ENCODE data around the gene CNDP1. TPM values are rescaled to one million over a fixed set of nuclear protein-coding genes. Genes with fewer than 3 reads are reported as not detected.

CNDP1 gene
- total RNA-seq, 5 donors from 2014 or later (not counting 1 experiment from before 2014, with no cell fraction given): 0.16 to 0.76 TPM; not detected in 3

DNA sequence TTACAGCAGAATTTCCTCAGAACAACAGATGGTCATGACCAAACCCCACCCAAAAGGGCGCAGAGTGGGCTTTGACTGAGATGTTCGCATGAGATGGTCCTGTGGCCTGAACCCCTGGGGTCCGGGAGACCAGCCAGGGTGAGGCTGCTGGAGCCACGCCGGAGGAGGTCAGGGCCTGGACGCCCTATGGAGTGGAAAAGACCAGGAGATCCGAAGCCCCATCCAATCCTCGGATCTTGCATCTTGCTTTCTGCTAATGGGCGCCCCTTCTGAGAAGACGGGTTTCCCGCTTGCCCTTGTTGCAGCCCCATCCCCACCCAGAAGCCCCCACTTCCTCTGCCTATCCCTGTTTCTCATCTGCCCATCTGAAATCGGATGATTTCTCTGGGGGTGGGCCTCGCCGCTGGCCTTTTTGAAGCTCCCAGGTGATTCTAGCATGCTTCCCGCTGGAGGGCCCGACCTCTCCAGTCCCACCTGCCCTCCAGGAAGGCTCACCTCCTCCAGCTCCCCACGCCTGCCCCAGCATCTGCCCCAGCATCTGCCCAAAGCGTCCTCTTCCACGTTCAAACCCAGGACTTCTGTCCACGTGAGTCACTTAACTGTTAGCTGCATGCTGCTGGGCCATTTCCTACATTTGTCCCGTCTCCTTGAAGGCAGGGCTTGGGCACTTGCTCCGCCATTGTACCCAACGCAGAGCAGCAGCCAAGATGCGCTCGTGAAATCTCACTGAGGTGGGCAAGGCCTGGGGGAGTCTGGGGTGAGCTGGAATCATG lies 4.3 kb upstream of the CNDP1 start:
- H3K27me3 Mint-ChIP-seq: peaks cover 2 to 5% of the 10 kb centered on the region in 2 donors
- no peak overlapping the region for H3K4me3 Mint-ChIP-seq
- Histone ChIP-seq H3K27ac (ENCODE audit: low read length) (no peak overlapping the region), H3K27me3 (replicated peaks in 1 of 2; ENCODE audit: control insufficient read depth in 2 of 2, extremely low read depth in 1 of 2, insufficient read depth in 2 of 2, low read length in 1 of 2) (peaks cover 0 to 16% of the 10 kb centered on the region in 2 experiments), H3K36me3 (ENCODE audit: control insufficient read depth in 2 of 2, extremely low read depth in 1 of 2, insufficient read depth in 1 of 2, low read length in 1 of 2) (no peaks in the 10 kb centered on the region), H3K4me3 (ENCODE audit: control insufficient read depth in 1 of 2, extremely low read depth in 1 of 2, low read length in 1 of 2) (no peak overlapping the region), H3K9me3 (no peaks in the 10 kb centered on the region), H3K4me1 (ENCODE audit: control insufficient read depth in 1 of 2, extremely low read depth in 1 of 2, insufficient read depth in 2 of 2, low read length in 2 of 2) (no peaks in the 10 kb centered on the region)
- ATAC-seq (replicated peaks in 1 of 4) (no peak), DNase-seq (no peak)
- CTCF ChIA-PET: no interaction called here
- H3K27ac Mint-ChIP-seq: no peak overlapping the region
- WGBS (ENCODE audit: insufficient coverage): 87% methylated on average over 22 of the region's 25 CpGs
- H3K4me1 Mint-ChIP-seq: no peaks in the 10 kb centered on the region
- POLR2A ChIA-PET: no interaction called here
- no peaks in the 10 kb centered on the region for H3K36me3 Mint-ChIP-seq
- no peaks in the 10 kb centered on the region for H3K9me3 Mint-ChIP-seq

DNA sequence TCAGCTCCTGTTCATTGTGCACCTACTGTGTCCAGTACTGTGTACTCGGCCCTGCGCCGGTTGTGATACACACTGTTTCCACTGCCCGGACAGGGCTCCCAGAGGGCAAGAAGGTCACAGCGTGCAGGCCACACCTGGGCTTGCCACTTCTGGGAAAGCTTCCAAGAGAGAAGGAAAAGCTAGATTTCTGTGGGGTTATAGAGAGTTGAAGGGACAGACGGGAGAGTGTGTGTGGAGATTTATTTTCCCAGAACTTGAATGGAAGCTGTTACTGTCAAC lies 3.8 kb upstream of the CNDP1 start:
- H3K4me1 ChIP-seq (ENCODE audit: control insufficient read depth in 1 of 2, extremely low read depth in 1 of 2, insufficient read depth in 2 of 2, low read length in 2 of 2): no peaks in the 10 kb centered on the region
- DNase-seq (no peak), ATAC-seq (replicated peaks in 1 of 4) (no peak)
- no peaks in the 10 kb centered on the region for H3K9me3 ChIP-seq
- Mint-ChIP-seq H3K4me1 (no peaks in the 10 kb centered on the region), H3K36me3 (no peaks in the 10 kb centered on the region), H3K27me3 (peaks cover 2 to 5% of the 10 kb centered on the region in 2 donors), H3K27ac (no peak overlapping the region), H3K9me3 (no peaks in the 10 kb centered on the region), H3K4me3 (no peak overlapping the region)
- POLR2A ChIA-PET: no interaction called here
- CTCF ChIA-PET: no interaction called here
- H3K27me3 ChIP-seq (replicated peaks in 1 of 2; ENCODE audit: control insufficient read depth in 2 of 2, extremely low read depth in 1 of 2, insufficient read depth in 2 of 2, low read length in 1 of 2): peaks cover 0 to 16% of the 10 kb centered on the region in 2 experiments
- WGBS (ENCODE audit: insufficient coverage): 94% methylated on average over 5 of the region's 6 CpGs
- H3K36me3 ChIP-seq (ENCODE audit: control insufficient read depth in 2 of 2, extremely low read depth in 1 of 2, insufficient read depth in 1 of 2, low read length in 1 of 2): no peaks in the 10 kb centered on the region
- no peak overlapping the region for H3K4me3 ChIP-seq (ENCODE audit: control insufficient read depth in 1 of 2, extremely low read depth in 1 of 2, low read length in 1 of 2)
- no peak overlapping the region for H3K27ac ChIP-seq (ENCODE audit: low read length)

DNA sequence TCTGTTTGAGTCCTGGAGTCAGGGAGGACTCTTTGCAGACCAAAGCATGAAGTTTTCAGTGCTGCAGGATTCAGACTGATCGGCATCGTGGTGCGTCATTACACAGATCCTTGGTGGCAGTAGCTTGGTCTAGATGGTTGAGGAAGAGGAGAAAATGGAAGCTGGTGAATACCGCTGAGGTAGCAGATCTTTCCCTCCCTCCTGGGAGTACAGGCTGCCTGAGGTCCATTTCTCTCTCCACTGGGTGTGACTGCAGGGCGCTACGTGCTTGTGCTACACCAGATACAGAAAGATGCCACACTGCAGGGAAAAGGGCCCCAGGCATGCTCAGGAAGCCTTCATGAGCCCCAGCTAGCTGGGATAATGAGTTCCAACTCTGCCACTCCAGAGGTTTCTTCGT lies 3.3 kb upstream of the CNDP1 start:
- no peak overlapping the region for H3K27ac Mint-ChIP-seq
- ChIA-PET CTCF (no interaction called here), POLR2A (no interaction called here)
- Histone ChIP-seq H3K9me3 (no peaks in the 10 kb centered on the region), H3K36me3 (ENCODE audit: control insufficient read depth in 2 of 2, extremely low read depth in 1 of 2, insufficient read depth in 1 of 2, low read length in 1 of 2) (no peaks in the 10 kb centered on the region), H3K4me3 (ENCODE audit: control insufficient read depth in 1 of 2, extremely low read depth in 1 of 2, low read length in 1 of 2) (no peak overlapping the region), H3K27ac (ENCODE audit: low read length) (no peak overlapping the region), H3K4me1 (ENCODE audit: control insufficient read depth in 1 of 2, extremely low read depth in 1 of 2, insufficient read depth in 2 of 2, low read length in 2 of 2) (no peaks in the 10 kb centered on the region), H3K27me3 (replicated peaks in 1 of 2; ENCODE audit: control insufficient read depth in 2 of 2, extremely low read depth in 1 of 2, insufficient read depth in 2 of 2, low read length in 1 of 2) (peaks cover 0 to 16% of the 10 kb centered on the region in 2 experiments)
- 87% methylated on average over 6 of the region's 7 CpGs for WGBS (ENCODE audit: insufficient coverage)
- DNase-seq (no peak), ATAC-seq (replicated peaks in 1 of 4) (no peak)
- H3K4me3 Mint-ChIP-seq: no peak overlapping the region
- H3K9me3 Mint-ChIP-seq: no peaks in the 10 kb centered on the region
- no peaks in the 10 kb centered on the region for H3K36me3 Mint-ChIP-seq
- no peaks in the 10 kb centered on the region for H3K4me1 Mint-ChIP-seq
- peaks cover 2 to 5% of the 10 kb centered on the region in 2 donors for H3K27me3 Mint-ChIP-seq

DNA sequence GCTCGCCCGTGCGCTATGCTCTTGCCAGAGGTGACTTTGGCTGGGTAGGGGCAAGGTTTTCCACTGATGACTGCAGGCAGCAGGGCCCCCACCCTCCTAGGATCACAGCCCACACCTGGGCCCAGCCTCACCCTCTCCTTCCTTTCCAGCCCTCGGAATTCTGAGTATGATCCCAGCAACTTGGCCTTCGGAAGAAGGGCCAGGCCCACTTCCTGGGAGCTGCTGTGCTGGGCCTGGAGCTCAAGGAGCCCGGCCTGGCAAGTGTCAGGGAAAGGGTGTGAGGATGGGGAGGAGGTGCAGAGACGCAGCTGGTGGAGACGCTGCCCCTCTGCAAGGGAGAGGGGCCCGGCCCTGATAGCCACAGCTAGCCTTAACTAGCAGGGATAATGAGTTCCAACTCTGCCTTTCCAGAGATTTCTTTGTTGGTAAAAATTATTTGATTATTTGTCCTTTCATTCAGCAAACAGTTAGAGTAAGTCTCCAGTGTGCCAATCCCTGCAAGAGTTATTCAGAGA lies 1.7 kb upstream of the CNDP1 start:
- Mint-ChIP-seq H3K36me3 (no peaks in the 10 kb centered on the region), H3K4me1 (peaks cover 0 to 7% (median 3%) of the 10 kb centered on the region in 3 donors), H3K27me3 (peaks cover 2 to 5% of the 10 kb centered on the region in 2 donors), H3K27ac (no peak overlapping the region), H3K9me3 (no peaks in the 10 kb centered on the region), H3K4me3 (no peak overlapping the region)
- H3K4me3 ChIP-seq (ENCODE audit: control insufficient read depth in 1 of 2, extremely low read depth in 1 of 2, low read length in 1 of 2): no peak overlapping the region
- H3K9me3 ChIP-seq: no peaks in the 10 kb centered on the region
- no peaks in the 10 kb centered on the region for H3K4me1 ChIP-seq (ENCODE audit: control insufficient read depth in 1 of 2, extremely low read depth in 1 of 2, insufficient read depth in 2 of 2, low read length in 2 of 2)
- WGBS (ENCODE audit: insufficient coverage): 69% methylated on average over 5 of the region's 9 CpGs
- DNase-seq (no peak), ATAC-seq (replicated peaks in 1 of 4) (no peak)
- no peaks in the 10 kb centered on the region for H3K36me3 ChIP-seq (ENCODE audit: control insufficient read depth in 2 of 2, extremely low read depth in 1 of 2, insufficient read depth in 1 of 2, low read length in 1 of 2)
- POLR2A ChIA-PET: no interaction called here
- peaks cover 0 to 16% of the 10 kb centered on the region in 2 experiments for H3K27me3 ChIP-seq (replicated peaks in 1 of 2; ENCODE audit: control insufficient read depth in 2 of 2, extremely low read depth in 1 of 2, insufficient read depth in 2 of 2, low read length in 1 of 2)
- CTCF ChIA-PET: no interaction called here
- H3K27ac ChIP-seq (ENCODE audit: low read length): no peak overlapping the region

DNA sequence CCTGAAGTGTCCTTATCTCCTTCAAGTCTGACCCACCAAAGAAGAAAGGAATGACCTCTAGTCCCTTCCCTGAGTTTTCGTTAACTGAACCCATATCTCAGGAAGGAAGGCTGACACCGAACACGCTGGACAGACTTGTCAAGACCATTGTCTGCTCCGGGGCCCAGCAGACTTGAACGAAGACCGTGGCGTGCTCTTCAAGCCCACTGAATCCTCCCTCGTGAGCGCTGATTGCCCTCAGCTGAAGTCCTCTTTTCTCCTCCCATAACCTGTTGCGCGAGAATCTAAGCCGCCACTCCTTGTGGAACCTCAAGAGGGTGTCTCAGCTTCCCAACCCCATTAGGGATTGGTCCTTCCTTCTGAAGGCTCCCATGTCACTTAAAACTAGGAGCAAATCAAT lies 634 bp upstream of the CNDP1 start:
- peaks cover 2 to 5% of the 10 kb centered on the region in 2 donors for H3K27me3 Mint-ChIP-seq
- H3K9me3 ChIP-seq: no peaks in the 10 kb centered on the region

DNA sequence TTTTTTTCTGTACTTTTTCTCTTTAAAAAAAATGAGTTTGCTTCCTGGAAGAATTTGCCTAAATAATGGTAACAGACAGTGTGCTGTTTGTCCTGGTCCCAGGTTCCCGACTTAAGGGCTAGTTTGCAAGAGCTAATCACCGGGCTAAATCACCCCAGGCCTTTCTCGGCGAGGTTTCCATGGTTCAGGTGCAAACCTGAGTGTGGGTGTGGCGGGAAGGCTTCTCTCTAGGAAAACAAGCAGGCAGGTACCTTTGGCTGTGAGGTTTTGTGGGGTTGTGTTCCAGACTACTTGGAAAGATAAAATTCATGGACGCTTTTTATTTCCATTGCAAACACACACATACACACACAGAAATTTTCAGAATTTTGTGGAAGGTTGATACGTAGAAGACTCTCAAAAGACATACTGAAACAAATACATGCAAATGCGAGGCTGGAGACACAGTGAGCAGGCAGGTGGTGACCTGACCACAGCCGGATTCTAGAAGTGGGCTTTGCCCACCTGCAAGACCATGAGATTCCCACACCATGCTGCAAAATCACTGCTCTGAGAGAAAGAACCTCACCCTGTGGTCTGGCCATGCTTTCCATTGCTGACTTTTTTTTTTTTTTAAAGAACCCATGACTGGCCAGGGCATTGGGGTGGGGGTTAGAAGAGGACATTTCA lies 815 bp downstream of the CNDP1 start:
- no peak overlapping the region for H3K4me3 ChIP-seq (ENCODE audit: control insufficient read depth in 1 of 2, extremely low read depth in 1 of 2, low read length in 1 of 2)
- H3K27me3 ChIP-seq (replicated peaks in 1 of 2; ENCODE audit: control insufficient read depth in 2 of 2, extremely low read depth in 1 of 2, insufficient read depth in 2 of 2, low read length in 1 of 2): peaks cover 0 to 20% of the 10 kb centered on the region in 2 experiments
- no peaks in the 10 kb centered on the region for H3K4me1 ChIP-seq (ENCODE audit: control insufficient read depth in 1 of 2, extremely low read depth in 1 of 2, insufficient read depth in 2 of 2, low read length in 2 of 2)
- H3K27ac Mint-ChIP-seq: no peak overlapping the region
- H3K9me3 Mint-ChIP-seq: no peaks in the 10 kb centered on the region
- 76% methylated on average over 7 of the region's 9 CpGs for WGBS (ENCODE audit: insufficient coverage)
- no peaks in the 10 kb centered on the region for H3K36me3 Mint-ChIP-seq
- no peak overlapping the region for H3K27ac ChIP-seq (ENCODE audit: low read length)
- POLR2A ChIA-PET: no interaction called here
- H3K9me3 ChIP-seq: no peaks in the 10 kb centered on the region
- no peak for DNase-seq
- no peak overlapping the region for H3K4me3 Mint-ChIP-seq
- peaks cover 0 to 7% (median 3%) of the 10 kb centered on the region in 3 donors for H3K4me1 Mint-ChIP-seq
- peaks cover 2 to 5% of the 10 kb centered on the region in 2 donors for H3K27me3 Mint-ChIP-seq
- H3K36me3 ChIP-seq (ENCODE audit: control insufficient read depth in 2 of 2, extremely low read depth in 1 of 2, insufficient read depth in 1 of 2, low read length in 1 of 2): no peaks in the 10 kb centered on the region
- CTCF ChIA-PET: interaction anchor here (0.6 to 1.1 kb wide), 2 partner anchors 42 to 292 kb away, joined by 4 to 8 read pairs; no protein-coding TSS in a partner anchor
- ATAC-seq (replicated peaks in 1 of 4): no peak

More for the DNA sequence above, 634 bp upstream of the CNDP1 start:
- WGBS (ENCODE audit: insufficient coverage): 94% methylated on average over 12 of the region's 12 CpGs
- H3K4me3 ChIP-seq (ENCODE audit: control insufficient read depth in 1 of 2, extremely low read depth in 1 of 2, low read length in 1 of 2): no peak overlapping the region
- H3K27ac ChIP-seq (ENCODE audit: low read length): no peak overlapping the region
- H3K4me1 Mint-ChIP-seq: peaks cover 0 to 7% (median 3%) of the 10 kb centered on the region in 3 donors
- H3K4me3 Mint-ChIP-seq: no peak overlapping the region
- H3K9me3 Mint-ChIP-seq: no peaks in the 10 kb centered on the region
- H3K36me3 ChIP-seq (ENCODE audit: control insufficient read depth in 2 of 2, extremely low read depth in 1 of 2, insufficient read depth in 1 of 2, low read length in 1 of 2): no peaks in the 10 kb centered on the region
- DNase-seq (no peak), ATAC-seq (replicated peaks in 1 of 4) (no peak)
- ChIA-PET POLR2A (no interaction called here), CTCF (interaction anchor here in 1 of 2 donors (0.5 kb wide), 1 partner anchor 160 kb away, joined by 3 read pairs; no protein-coding TSS in a partner anchor)
- peaks cover 0 to 16% of the 10 kb centered on the region in 2 experiments for H3K27me3 ChIP-seq (replicated peaks in 1 of 2; ENCODE audit: control insufficient read depth in 2 of 2, extremely low read depth in 1 of 2, insufficient read depth in 2 of 2, low read length in 1 of 2)
- H3K27ac Mint-ChIP-seq: no peak overlapping the region
- no peaks in the 10 kb centered on the region for H3K4me1 ChIP-seq (ENCODE audit: control insufficient read depth in 1 of 2, extremely low read depth in 1 of 2, insufficient read depth in 2 of 2, low read length in 2 of 2)
- no peaks in the 10 kb centered on the region for H3K36me3 Mint-ChIP-seq
